Smooth muscle cell (in vitro differentiated cells): ENCODE results near the gene SLC9B2. TPM values are rescaled to one million over a fixed set of nuclear protein-coding genes. Genes with fewer than 3 reads are reported as not detected.

Experiments
- DNase-seq: peaks from one replicate; lab custom pipeline; 2025; ENCODE audit not compliant: unreplicated experiment; lab: John Stamatoyannopoulos, UW
- H2AFZ ChIP-seq: fragments of 200-600 bp; sonication (generic); 2 replicates; pipeline ENCODE4 v1.6.0; 2016; ENCODE audit warnings: antibody characterized with exemption, low read depth, mild to moderate bottlenecking
- H3F3A ChIP-seq: fragments of 200-600 bp; sonication (generic); 2 replicates; pipeline ENCODE4 v1.6.0; 2017; ENCODE audit warnings: antibody characterized with exemption, low read depth
- H3K27ac ChIP-seq: fragments of 200-600 bp; sonication (generic); 2 replicates; pipeline ENCODE4 v1.5.1; 2016; ENCODE audit warnings: low read depth, mild to moderate bottlenecking
- H3K27me3 ChIP-seq: fragments of 200-600 bp; sonication (generic); 2 replicates; pipeline ENCODE4 v1.6.1; 2016; ENCODE audit warnings: low read depth, mild to moderate bottlenecking
- H3K36me3 ChIP-seq: fragments of 200-600 bp; sonication (generic); 2 replicates; pipeline ENCODE4 v1.5.1; 2016; ENCODE audit warnings: low read depth
- H3K4me1 ChIP-seq: fragments of 200-600 bp; sonication (generic); 2 replicates; pipeline ENCODE4 v1.5.1; 2016; ENCODE audit warnings: low read depth
- H3K4me2 ChIP-seq: fragments of 200-600 bp; sonication (generic); 2 replicates; pipeline ENCODE4 v1.6.0; 2016; ENCODE audit warnings: mild to moderate bottlenecking
- H3K4me3 ChIP-seq: fragments of 200-600 bp; sonication (generic); 2 replicates; pipeline ENCODE4 v1.5.1; 2016; ENCODE audit warnings: mild to moderate bottlenecking
- H3K79me2 ChIP-seq: fragments of 200-600 bp; sonication (generic); 2 replicates; pipeline ENCODE4 v1.6.0; 2016; ENCODE audit warnings: low read depth, mild to moderate bottlenecking
- H3K9ac ChIP-seq: fragments of 200-600 bp; sonication (generic); 2 replicates; pipeline ENCODE4 v1.6.0; 2016; ENCODE audit warnings: low read depth
- H3K9me3 ChIP-seq: fragments of 200-600 bp; sonication (generic); replicated peaks from 2 replicates; pipeline ENCODE4 v1.5.1; 2016; ENCODE audit warnings: low read depth
- H4K20me1 ChIP-seq: fragments of 200-600 bp; sonication (generic); 2 replicates; pipeline ENCODE4 v1.6.0; 2016; ENCODE audit warnings: low read depth
- WGBS: methylation state at CpG from one replicate; pipeline ENCODE4 v1.1.7; 2016; ENCODE audit warnings: low lambda C conversion rate; 5-methylcytosine and 5-hydroxymethylcytosine counted together
- polyA plus RNA-seq: library from polyadenylated mRNA; unstranded; fragments of >200 nt; fragmentation: Nextera tagmentation; extraction: Ambion mirVana; gene quantifications from 2 replicates; pipeline ENCODE4 v1.2.1, GENCODE V29; 2016
- total RNA-seq: library from RNA; depleted of rRNA; stranded (reverse); fragments of >200 nt; gene quantifications from 2 replicates; pipeline ENCODE4 v1.2.3, GENCODE V29; 2014
- TF ChIP-seq, protein P1 (sequence below): fragments of 200-600 bp; sonication (generic); IDR thresholded peaks from 2 replicates; pipeline ENCODE4 v1.5.1; 2017; ENCODE audit warnings: borderline replicate concordance, mild to moderate bottlenecking, antibody characterized with exemption; ENCODE audit not compliant: insufficient read depth, poor library complexity, severe bottlenecking

Gene SLC9B2
- total and polyA plus RNA-seq, 2 experiments from 2014 or later = 4.5 to 11.2 TPM

GRCh38 chr4:103074744-103075434 lies 1.7 kb downstream of the SLC9B2 start:
- Histone ChIP-seq H3K4me2 (no peak overlapping the region), H3F3A (no peaks in the 10 kb centered on the region), H3K79me2 (peaks cover 4% of the 10 kb centered on the region), H2AFZ (no peak overlapping the region), H3K9ac (no peak overlapping the region), H3K4me3 (no peak overlapping the region), H3K27ac (no peak overlapping the region), H3K9me3 (no peaks in the 10 kb centered on the region), H3K27me3 (no peaks in the 10 kb centered on the region), H3K4me1 (no peaks in the 10 kb centered on the region), H3K36me3 (no peaks in the 10 kb centered on the region), H4K20me1 (no peaks in the 10 kb centered on the region)
- TF ChIP-seq, protein P1, sequence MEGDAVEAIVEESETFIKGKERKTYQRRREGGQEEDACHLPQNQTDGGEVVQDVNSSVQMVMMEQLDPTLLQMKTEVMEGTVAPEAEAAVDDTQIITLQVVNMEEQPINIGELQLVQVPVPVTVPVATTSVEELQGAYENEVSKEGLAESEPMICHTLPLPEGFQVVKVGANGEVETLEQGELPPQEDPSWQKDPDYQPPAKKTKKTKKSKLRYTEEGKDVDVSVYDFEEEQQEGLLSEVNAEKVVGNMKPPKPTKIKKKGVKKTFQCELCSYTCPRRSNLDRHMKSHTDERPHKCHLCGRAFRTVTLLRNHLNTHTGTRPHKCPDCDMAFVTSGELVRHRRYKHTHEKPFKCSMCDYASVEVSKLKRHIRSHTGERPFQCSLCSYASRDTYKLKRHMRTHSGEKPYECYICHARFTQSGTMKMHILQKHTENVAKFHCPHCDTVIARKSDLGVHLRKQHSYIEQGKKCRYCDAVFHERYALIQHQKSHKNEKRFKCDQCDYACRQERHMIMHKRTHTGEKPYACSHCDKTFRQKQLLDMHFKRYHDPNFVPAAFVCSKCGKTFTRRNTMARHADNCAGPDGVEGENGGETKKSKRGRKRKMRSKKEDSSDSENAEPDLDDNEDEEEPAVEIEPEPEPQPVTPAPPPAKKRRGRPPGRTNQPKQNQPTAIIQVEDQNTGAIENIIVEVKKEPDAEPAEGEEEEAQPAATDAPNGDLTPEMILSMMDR = no peak
- 84% methylated on average over 9 of the region's 9 CpGs for whole genome bisulfite sequencing
- DNase-seq = no peak

- Histone ChIP-seq H3K4me1 (no peaks in the 10 kb centered on the region), H3K79me2 (peaks cover 4% of the 10 kb centered on the region), H3K9me3 (no peaks in the 10 kb centered on the region), H3K36me3 (no peaks in the 10 kb centered on the region), H3K4me2 (no peak overlapping the region), H4K20me1 (no peaks in the 10 kb centered on the region), H3K9ac (no peak overlapping the region), H3K27ac (no peak overlapping the region), H3F3A (no peaks in the 10 kb centered on the region), H2AFZ (no peak overlapping the region), H3K27me3 (no peaks in the 10 kb centered on the region), H3K4me3 (no peak overlapping the region)
- DNase-seq = no peak
- TF ChIP-seq, protein P1 = no peak
- WGBS = 96% methylated on average over 2 of the region's 2 CpGs
These were observed 2.6 kb downstream of the SLC9B2 start for GRCh38 chr4:103073792-103074438.

DNA sequence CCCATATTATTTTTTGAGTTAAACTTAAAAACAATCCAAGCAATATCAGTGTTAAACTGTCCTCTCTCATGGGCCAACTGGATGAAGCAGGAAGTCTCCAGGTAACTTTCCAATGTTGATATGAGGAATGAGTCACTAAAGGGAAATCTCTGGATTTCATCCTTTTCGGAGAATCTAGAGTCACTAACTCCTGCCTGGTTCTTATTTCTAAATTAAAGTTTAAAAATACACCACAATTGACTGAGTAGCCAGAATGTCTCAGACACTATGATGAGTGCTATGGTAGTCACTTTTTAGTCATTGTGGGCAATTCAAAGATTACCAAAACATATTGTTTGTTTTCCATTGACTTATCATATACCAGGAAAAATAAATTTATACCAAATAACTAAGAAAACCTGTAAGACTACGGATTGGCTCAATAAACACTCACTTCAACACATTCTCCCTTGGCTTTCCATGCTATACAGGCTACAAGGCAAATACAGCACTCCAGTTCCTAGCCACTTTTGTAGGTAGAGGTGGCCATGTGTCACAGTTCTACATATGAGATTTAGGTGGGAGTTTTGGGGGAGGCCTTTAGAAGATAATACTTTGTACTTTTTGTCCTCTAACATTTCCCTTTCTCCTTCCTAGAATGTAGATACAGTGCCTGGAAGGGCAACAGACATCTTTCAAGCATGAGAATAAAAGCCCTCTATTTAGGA lies 8.6 kb downstream of the SLC9B2 start:
- Histone ChIP-seq H3K9me3 (no peaks in the 10 kb centered on the region), H3K27me3 (no peaks in the 10 kb centered on the region), H3K4me1 (no peaks in the 10 kb centered on the region), H3K79me2 (no peaks in the 10 kb centered on the region), H3K4me2 (no peak overlapping the region), H3K9ac (no peak overlapping the region), H3K36me3 (peaks cover 3% of the 10 kb centered on the region), H3K4me3 (no peak overlapping the region), H4K20me1 (no peaks in the 10 kb centered on the region), H3K27ac (no peak overlapping the region), H3F3A (no peaks in the 10 kb centered on the region), H2AFZ (no peak overlapping the region)
- WGBS = 92% methylated on average over 2 of the region's 2 CpGs
- TF ChIP-seq, protein P1 = no peak
- DNase-seq = no peak
